HG02938 (cell line): ENCODE measurements around the gene SETD3.

Experiments used
- ATAC-seq: cut with Tn5 transposase; IDR thresholded peaks from one replicate; pipeline ENCODE4 v1.9.1; 2021; ENCODE audit warnings: mild to moderate bottlenecking, moderate library complexity; ENCODE audit not compliant: unreplicated experiment

SETD3 gene

GRCh38 chr14:99502989-99503421, 22.3 kb upstream of the SETD3 start:
- ATAC-seq: no peak

GRCh38 chr14:99497894-99498293, 17.2 kb upstream of the SETD3 start:
- ATAC-seq: no peak

- no peak for ATAC-seq
Measured at GRCh38 chr14:99497341-99497740, 16.7 kb upstream of the SETD3 start.

GRCh38 chr14:99484106-99484505, 3.4 kb upstream of the SETD3 start:
- ATAC-seq: no peak

- no peak for ATAC-seq
Measured at GRCh38 chr14:99481745-99482099, 1.1 kb upstream of the SETD3 start.

- peak; percentile 89 for ATAC-seq
Measured at GRCh38 chr14:99480917-99481744, 472 bp upstream of the SETD3 start, which contains the start of gene CCNK. TSS of gene CCNK (plus strand) at chr14:99481409. CDS start at chr14:99492678, 11,269 bp downstream.

- ATAC-seq: no peak
Measured at GRCh38 chr14:99479160-99479905, 1.3 kb downstream of the SETD3 start.

GRCh38 chr14:99478128-99478527, 2.5 kb downstream of the SETD3 start:
- no peak for ATAC-seq

- no peak for ATAC-seq
Measured at GRCh38 chr14:99476864-99477263, 3.8 kb downstream of the SETD3 start.

- ATAC-seq: no peak
Measured at GRCh38 chr14:99475660-99476059, 5.0 kb downstream of the SETD3 start.

GRCh38 chr14:99475179-99475578, 5.5 kb downstream of the SETD3 start:
- no peak for ATAC-seq

- ATAC-seq: no peak
Measured at GRCh38 chr14:99473458-99473857, 7.2 kb downstream of the SETD3 start.

- ATAC-seq: no peak
Measured at GRCh38 chr14:99472937-99473336, 7.7 kb downstream of the SETD3 start.

- ATAC-seq: no peak
Measured at GRCh38 chr14:99471731-99472130, 8.9 kb downstream of the SETD3 start.

GRCh38 chr14:99468836-99469592, 11.6 kb downstream of the SETD3 start:
- no peak for ATAC-seq

GRCh38 chr14:99468081-99468480, 12.6 kb downstream of the SETD3 start:
- no peak for ATAC-seq

GRCh38 chr14:99467336-99468078, 13.2 kb downstream of the SETD3 start:
- ATAC-seq: no peak

GRCh38 chr14:99466758-99467157, 13.9 kb downstream of the SETD3 start:
- ATAC-seq: no peak

- ATAC-seq: no peak
Measured at GRCh38 chr14:99465288-99465687, 15.4 kb downstream of the SETD3 start.

- no peak for ATAC-seq
Measured at GRCh38 chr14:99463974-99464373, 16.7 kb downstream of the SETD3 start.

GRCh38 chr14:99462210-99462609, 18.4 kb downstream of the SETD3 start:
- ATAC-seq: no peak
